NCI-H2171 treated with DMSO at 0.1 percent for 48 hours (cell line): ENCODE data around the gene SIX5.

Experiments used
- DNase-seq: peaks from one replicate; lab custom pipeline; 2025; lab: John Stamatoyannopoulos, UW

Gene SIX5

GRCh38 chr19:45792470-45793177 is 23.6 kb upstream of the SIX5 start, which contains the start of gene DMWD:
Gene DMWD (minus strand): TSS chr19:45792845. CDS start chr19:45792756, 89 bp downstream.
- peak; percentile 98 for DNase-seq

GRCh38 chr19:45791744-45792469 is 22.9 kb upstream of the SIX5 start:
- DNase-seq = no peak

- no peak for DNase-seq
Observed at GRCh38 chr19:45790942-45791341, 21.9 kb upstream of the SIX5 start.

- no peak for DNase-seq
Observed at GRCh38 chr19:45789035-45789786, 20.2 kb upstream of the SIX5 start.

- no peak for DNase-seq
Observed at GRCh38 chr19:45786533-45786894, 17.5 kb upstream of the SIX5 start.

GRCh38 chr19:45785781-45786532 is 16.9 kb upstream of the SIX5 start:
- no peak for DNase-seq

- DNase-seq = no peak
Observed at GRCh38 chr19:45785097-45785496, 16.0 kb upstream of the SIX5 start.

- DNase-seq = no peak
Observed at GRCh38 chr19:45784096-45784495, 15.0 kb upstream of the SIX5 start.

- DNase-seq = no peak
Observed at GRCh38 chr19:45782820-45783785, 14.1 kb upstream of the SIX5 start.

- DNase-seq = no peak
Observed at GRCh38 chr19:45782162-45782691, 13.2 kb upstream of the SIX5 start, which contains the start of gene DMPK. Gene DMPK (minus strand): TSS chr19:45782490. CDS start chr19:45782352, 138 bp downstream.

GRCh38 chr19:45781214-45782161 is 12.4 kb upstream of the SIX5 start:
- peak; percentile 57 for DNase-seq

- DNase-seq = no peak
Observed at GRCh38 chr19:45780448-45781213, 11.6 kb upstream of the SIX5 start.

- DNase-seq = no peak
Observed at GRCh38 chr19:45780146-45780447, 11.0 kb upstream of the SIX5 start.

GRCh38 chr19:45779231-45780145 is 10.4 kb upstream of the SIX5 start:
- no peak for DNase-seq

GRCh38 chr19:45778010-45778661 is 9.1 kb upstream of the SIX5 start:
- DNase-seq = no peak

GRCh38 chr19:45777395-45777961 is 8.4 kb upstream of the SIX5 start:
- DNase-seq = no peak

GRCh38 chr19:45774765-45775164 is 5.7 kb upstream of the SIX5 start:
- no peak for DNase-seq
